Gastroesophageal sphincter (tissue), 4 donors: ENCODE results near the gene NR4A2. TPM values are rescaled to one million over a fixed set of nuclear protein-coding genes. Genes with fewer than 3 reads are reported as not detected.
A peak's percentile ranks its signal among the peaks of the same experiment; 100 is the strongest.

ENCODE experiments used
- ATAC-seq: fragments of 150-250 bp; one replicate; pipeline ENCODE4 v1.9.1; 2016; ENCODE audit warnings: mild to moderate bottlenecking, moderate library complexity
- H3K27ac ChIP-seq, 4 donors: fragments of 200-600 bp; sonication (generic) in 3 of 4; 1 replicate in 3 of 4; 2 replicates in 1 of 4; pipeline ENCODE4 v1.5.1; 2016 to 2019
- H3K27me3 ChIP-seq: fragments of 200-600 bp; sonication (generic); one replicate; pipeline ENCODE4 v1.5.1; 2019
- H3K36me3 ChIP-seq, 2 donors: fragments of 200-600 bp; sonication (generic); one replicate each; pipeline ENCODE4 v1.5.1; 2019; ENCODE audit warnings: control low read depth in 1 of 2
- H3K4me1 ChIP-seq, 3 donors: fragments of 200-600 bp; sonication (generic); 1 replicate in 2 of 3; 2 replicates in 1 of 3; pipeline ENCODE4 v1.5.1; 2016 to 2019; ENCODE audit warnings: control low read depth in 2 of 3
- H3K4me3 ChIP-seq, 2 donors: fragments of 200-600 bp; sonication (generic); one replicate each; pipeline ENCODE4 v1.5.1; 2019; ENCODE audit warnings: mild to moderate bottlenecking in 1 of 2, moderate library complexity in 1 of 2
- H3K9me3 ChIP-seq, 3 donors: fragments of 200-600 bp; sonication (generic); one replicate each; pipeline ENCODE4 v1.5.1; 2017 to 2019; ENCODE audit warnings: control low read depth in 2 of 3
- CTCF ChIP-seq, 4 experiments: fragments of 200-600 bp in 2 of 4; fragments of 450-650 bp in 2 of 4; sonication (generic) in 1 of 4; IDR thresholded peaks; one replicate each; pipeline ENCODE4 v1.5.1; 2017 to 2019; ENCODE audit warnings: antibody characterized with exemption in 4 of 4, mild to moderate bottlenecking in 2 of 4, moderate library complexity in 2 of 4
- EP300 ChIP-seq: sonication (generic); formaldehyde crosslinking; IDR thresholded peaks from one replicate; pipeline ENCODE4 v1.6.1; 2017; ENCODE audit warnings: antibody characterized with exemption, mild to moderate bottlenecking
- POLR2A ChIP-seq, 2 donors: fragments of 450-650 bp; IDR thresholded peaks; one replicate each; pipeline ENCODE4 v1.6.1; 2017; ENCODE audit warnings: antibody characterized with exemption in 2 of 2, mild to moderate bottlenecking in 2 of 2, moderate library complexity in 1 of 2
- POLR2AphosphoS5 ChIP-seq: sonication (generic); formaldehyde crosslinking; IDR thresholded peaks from one replicate; pipeline ENCODE4 v1.6.1; 2017; ENCODE audit warnings: antibody characterized with exemption
- WGBS, 2 donors: methylation state at CpG; one replicate each; pipeline ENCODE4 v1.1.5; 2018; ENCODE audit warnings: low coverage in 1 of 2; 5-methylcytosine and 5-hydroxymethylcytosine counted together
- total RNA-seq, 4 donors: library from RNA; depleted of rRNA; stranded (reverse); fragments of >200 nt; gene quantifications; one replicate each; pipeline ENCODE4 v1.1.0, GENCODE V29; 2016

The NR4A2 gene
- total RNA-seq, 4 donors from 2014 or later = 1.3 to 7.3 (median 1.8) TPM

DNA sequence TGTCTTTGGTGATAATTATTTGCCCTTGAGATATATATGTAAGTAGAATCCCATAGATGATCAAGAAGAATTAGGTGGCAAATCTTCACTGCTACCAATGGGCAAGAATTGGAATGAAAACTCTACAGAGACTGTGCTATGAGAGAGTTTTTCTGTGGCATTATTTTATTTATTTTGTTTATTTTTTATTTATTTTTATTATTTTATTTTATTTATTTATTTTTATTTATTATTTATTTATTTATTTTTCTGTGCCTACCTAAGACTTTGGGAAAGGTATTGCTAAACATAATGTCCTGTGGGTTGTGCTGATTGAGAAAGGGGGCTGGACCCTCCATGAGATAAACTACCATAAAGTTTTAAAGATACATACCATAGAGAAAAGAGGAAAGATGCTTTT, 16.6 kb upstream of the NR4A2 start:
- no peak overlapping the region for H3K27ac ChIP-seq
- no peaks in the 10 kb centered on the region for H3K36me3 ChIP-seq
- H3K27me3 ChIP-seq = no peaks in the 10 kb centered on the region
- no peak overlapping the region for H3K4me3 ChIP-seq
- ATAC-seq = no peak
- TF ChIP-seq POLR2AphosphoS5 = no peak
- H3K9me3 ChIP-seq = no peaks in the 10 kb centered on the region
- H3K4me1 ChIP-seq = peaks cover 0 to 6% (median 0%) of the 10 kb centered on the region in 3 donors

- H3K27me3 ChIP-seq = no peaks in the 10 kb centered on the region
- H3K36me3 ChIP-seq = no peaks in the 10 kb centered on the region
- peaks cover 0 to 13% (median 3%) of the 10 kb centered on the region in 3 donors for H3K4me1 ChIP-seq
- no peak overlapping the region for H3K4me3 ChIP-seq
- H3K27ac ChIP-seq = no peak overlapping the region
- no peak for ATAC-seq
- 71 to 86% methylated on average over 3 of the region's 3 CpGs for WGBS, 2 donors
- no peaks in the 10 kb centered on the region for H3K9me3 ChIP-seq
- no peak for TF ChIP-seq CTCF (IDR thresholded peaks at IDR 0.05)
- TF ChIP-seq EP300 = no peak
- no peak for TF ChIP-seq POLR2AphosphoS5
- TF ChIP-seq POLR2A (IDR thresholded peaks at IDR 0.05) = no peak
These were observed 14.9 kb upstream of the NR4A2 start for GRCh38 chr2:156347431-156347830.

GRCh38 chr2:156346731-156347130, 14.2 kb upstream of the NR4A2 start:
- ATAC-seq = no peak
- no peak overlapping the region for H3K27ac ChIP-seq
- no peaks in the 10 kb centered on the region for H3K36me3 ChIP-seq
- TF ChIP-seq POLR2AphosphoS5 (no peak), EP300 (no peak), CTCF (IDR thresholded peaks at IDR 0.05) (no peak), POLR2A (IDR thresholded peaks at IDR 0.05) (no peak)
- no peak overlapping the region for H3K4me3 ChIP-seq
- 59 to 62% methylated on average over 4 of the region's 4 CpGs for WGBS, 2 donors
- H3K9me3 ChIP-seq = no peaks in the 10 kb centered on the region
- no peaks in the 10 kb centered on the region for H3K27me3 ChIP-seq
- H3K4me1 ChIP-seq = peaks cover 0 to 13% (median 3%) of the 10 kb centered on the region in 3 donors

- Histone ChIP-seq H3K9me3 (no peaks in the 10 kb centered on the region), H3K36me3 (no peaks in the 10 kb centered on the region), H3K27ac (peak overlapping the region in 2 of 4 donors; percentile 24 to 36), H3K4me1 (peaks cover under 1 to 19% (median 3%) of the 10 kb centered on the region in 3 donors), H3K4me3 (no peak overlapping the region), H3K27me3 (no peaks in the 10 kb centered on the region)
- 85 to 93% methylated on average over 3 of the region's 3 CpGs for WGBS, 2 donors
- no peak for ATAC-seq
- TF ChIP-seq POLR2A (IDR thresholded peaks at IDR 0.05) (no peak), EP300 (no peak), CTCF (IDR thresholded peaks at IDR 0.05) (no peak), POLR2AphosphoS5 (no peak)
These were observed 13.1 kb upstream of the NR4A2 start for GRCh38 chr2:156345582-156345981.

GRCh38 chr2:156343940-156344301, 11.4 kb upstream of the NR4A2 start:
- H3K4me3 ChIP-seq = no peak overlapping the region
- no peaks in the 10 kb centered on the region for H3K36me3 ChIP-seq
- H3K27ac ChIP-seq = peak overlapping the region in 2 of 4 donors; percentile 95 to 100
- no peaks in the 10 kb centered on the region for H3K9me3 ChIP-seq
- H3K27me3 ChIP-seq = no peaks in the 10 kb centered on the region
- WGBS, 2 donors = 48% methylated on average over 2 of the region's 2 CpGs
- ATAC-seq = no peak
- TF ChIP-seq CTCF (IDR thresholded peaks at IDR 0.05) = no peak
- TF ChIP-seq POLR2AphosphoS5 = no peak
- no peak for TF ChIP-seq EP300
- no peak for TF ChIP-seq POLR2A (IDR thresholded peaks at IDR 0.05)
- H3K4me1 ChIP-seq = peaks cover 3 to 34% (median 9%) of the 10 kb centered on the region in 3 donors
